K562 (cell line): ENCODE results near the gene MSH4. TPM values are rescaled to one million over a fixed set of nuclear protein-coding genes. Genes with fewer than 3 reads are reported as not detected.

Experiments
- ARID3A ChIP-seq: IDR thresholded peaks from 2 replicates; pipeline ENCODE4 v1.6.1; 2012; ENCODE audit warnings: low read depth, low read length, improper control_type of control experiment, borderline replicate concordance
- CHCHD3 ChIP-seq: fragments of 250-450 bp; sonication (Bioruptor Pico); IDR thresholded peaks from 2 replicates; pipeline ENCODE4 v2.1.2; 2022; ENCODE audit warnings: mild to moderate bottlenecking
- GABPB2 ChIP-seq: fragments of 250-450 bp; sonication (Bioruptor Pico); conservative IDR thresholded peaks from 2 replicates; pipeline ENCODE4 v1.5.1; 2021; ENCODE audit warnings: mild to moderate bottlenecking
- ILF3 ChIP-seq: fragments of 450-650 bp; IDR thresholded peaks from 2 replicates; pipeline ENCODE4 v1.6.1; 2018; ENCODE audit warnings: antibody characterized with exemption, mild to moderate bottlenecking, moderate library complexity, borderline replicate concordance
- ILK ChIP-seq: fragments of 450-650 bp; IDR thresholded peaks from 2 replicates; pipeline ENCODE4 v1.6.1; 2016; ENCODE audit warnings: missing genetic modification characterization, low read depth, mild to moderate bottlenecking, missing compliant biosample characterization, moderate library complexity, borderline replicate concordance
- MBD2 ChIP-seq: sonication (generic); IDR thresholded peaks from 2 replicates; pipeline ENCODE4 v1.6.1; 2016; ENCODE audit warnings: low read depth, borderline replicate concordance
- MGA ChIP-seq: fragments of 450-650 bp; IDR thresholded peaks from 2 replicates; pipeline ENCODE4 v1.6.1; 2016; ENCODE audit warnings: mild to moderate bottlenecking, moderate library complexity
- PHF8 ChIP-seq: fragments of 200-600 bp; sonication (generic); IDR thresholded peaks from 2 replicates; pipeline ENCODE4 v1.6.1; 2012; ENCODE audit warnings: mixed run types, mild to moderate bottlenecking, inconsistent platforms, low read length, moderate library complexity, borderline replicate concordance
- SREBF2 ChIP-seq: sonication (generic); formaldehyde crosslinking; IDR thresholded peaks from 2 replicates; pipeline ENCODE4 v1.4.0; 2020; ENCODE audit warnings: mild to moderate bottlenecking, missing genetic modification reagents
- TCF15 ChIP-seq: fragments of 250-450 bp; sonication (Bioruptor Pico); IDR thresholded peaks from 2 replicates; pipeline ENCODE4 v1.8.0; 2022; ENCODE audit warnings: moderate library complexity, mild to moderate bottlenecking, inconsistent platforms
- ZBTB34 ChIP-seq: fragments of 250-450 bp; sonication (Bioruptor Pico); IDR thresholded peaks from 2 replicates; pipeline ENCODE4 v1.8.0; 2021; ENCODE audit warnings: mild to moderate bottlenecking, moderate library complexity
- polyA plus RNA-seq, 8 experiments: library from polyadenylated mRNA; depleted of rRNA in 4 of 8; stranded (reverse) in 5 of 8; unstranded in 3 of 8; fragments of >200 nt; fragmentation: Nextera tagmentation in 2 of 8; fragmentation: Illumina TruSeq in 1 of 8; extraction: Ambion mirVana in 2 of 8; extraction: Trizol in 1 of 8; gene quantifications; 2 replicates each; pipeline versions ENCODE4 v1.2.1 to v1.2.3, GENCODE V29; 2011 to 2014; ENCODE audit warnings: inconsistent platforms in 1 of 8, missing spikeins in 1 of 8
- total RNA-seq, 7 experiments: library from RNA; depleted of rRNA in 6 of 7; stranded (reverse); fragments of >200 nt in 6 of 7; fragmentation: Illumina TruSeq in 2 of 7; extraction: Trizol in 2 of 7; gene quantifications; 2 replicates each; pipeline versions ENCODE4 v1.2.1 to v1.2.3, GENCODE V29; 2011 to 2021; ENCODE audit warnings: low replicate concordance in 1 of 7

MSH4 gene
- total and polyA plus RNA-seq, 9 of the 15 experiments (the other 6 are each of a cell fraction or from before 2014, with no cell fraction given) = 0.04 to 0.18 (median 0.12) TPM; not detected in 4

- peak; percentile 61; the same call in 1 of the 2 replicates for TF ChIP-seq ILF3
- TF ChIP-seq ZBTB34 (CRISPR knock-in tag) = no peak
- TF ChIP-seq ILK (tag) = no peak
- no peak; the same call in 1 of the 2 replicates for TF ChIP-seq GABPB2 (CRISPR knock-in tag)
- no peak for TF ChIP-seq ARID3A
- TF ChIP-seq SREBF2 = no peak
- TF ChIP-seq MBD2 = peak; percentile 82
- peak; percentile 88 for TF ChIP-seq PHF8
- TF ChIP-seq CHCHD3 (CRISPR knock-in tag) = 0 out of 2 replicates have a peak, but pooled peaks have one; percentile 23
- no peak for TF ChIP-seq TCF15
- TF ChIP-seq MGA = peak; percentile 89
Observed at GRCh38 chr1:75785983-75786853, 10.5 kb upstream of the MSH4 start, which contains the start of gene RABGGTB (continued).
